K562 (cell line): ENCODE measurements around the gene NUDT1. TPM values are rescaled to one million over a fixed set of nuclear protein-coding genes. Genes with fewer than 3 reads are reported as not detected.

Experiments used
- ATAC-seq: fragments of 200-7000 bp; cut with Tn5 transposase; 3 replicates; pipeline ENCODE4 v1.9.1; 2020; ENCODE audit warnings: moderate library complexity
- BruUV-seq: library from RNA; stranded (reverse); fragments of 400-500 nt; replicated peaks from 2 replicates; lab custom pipeline; 2021; lab: Mats Ljungman, UMichigan
- CTCF ChIA-PET: fragments of 300-600 bp; formaldehyde crosslinking; extraction: SDS; loops from one replicate; lab custom pipeline; 2021; ENCODE audit warnings: low intra/inter-chr PET ratio; lab: Yijun Ruan, JAX
- POLR2A ChIA-PET: fragments of 300-600, 350-650 bp; sonication (Branson Sonifier 250); formaldehyde crosslinking; extraction: SDS; loops from one replicate; lab custom pipeline; 2021; ENCODE audit warnings: antibody characterized with exemption, inconsistent platforms; lab: Yijun Ruan, JAX
- DNase-seq, 4 experiments: peaks; one replicate each; pipeline versions ENCODE4 v3.0.0 to v3.0.0-alpha.2; 2011 to 2018; ENCODE audit warnings: low spot score in 3 of 4, mixed read lengths in 3 of 4; ENCODE audit errors: extremely low read depth in 1 of 4
- FAIRE-seq: peaks from 2 replicates; lab custom pipeline; 2011; peaks lifted over from hg19 to GRCh38; lab: Jason Lieb, UNC
- H2AFZ ChIP-seq: 2 replicates; pipeline ENCODE4 v1.6.0; 2011; ENCODE audit warnings: low read depth, low read length, control low read depth, inconsistent platforms
- H3K27ac ChIP-seq: fragments of 200-600 bp; 3 replicates; pipeline ENCODE4 v1.8.0; 2011; ENCODE audit warnings: low read depth, mild to moderate bottlenecking, control low read depth, inconsistent platforms, low read length, moderate library complexity, mixed read lengths; ENCODE audit errors: extremely low read depth
- H3K27me3 ChIP-seq, 2 experiments: fragments of 300-600 bp in 1 of 2; 2 replicates in 1 of 2; 3 replicates in 1 of 2; pipeline versions ENCODE4 v1.6.0 to v1.8.0; 2011; ENCODE audit warnings: inconsistent platforms in 2 of 2, low read length in 2 of 2, mild to moderate bottlenecking in 1 of 2, mixed read lengths in 1 of 2, moderate library complexity in 1 of 2; ENCODE audit not compliant: control insufficient read depth in 2 of 2, insufficient read depth in 2 of 2
- H3K36me3 ChIP-seq: fragments of 300-600 bp; 3 replicates; pipeline ENCODE4 v1.8.0; 2011; ENCODE audit warnings: mild to moderate bottlenecking, low read length, inconsistent platforms; ENCODE audit not compliant: control insufficient read depth, insufficient read depth
- H3K4me1 ChIP-seq, 2 experiments: fragments of 200-600 bp in 1 of 2; replicated peaks in 1 of 2; 2 replicates in 1 of 2; 3 replicates in 1 of 2; pipeline versions ENCODE4 v1.5.1 to v1.8.0; 2011; ENCODE audit warnings: inconsistent platforms in 2 of 2, low read length in 2 of 2, mild to moderate bottlenecking in 1 of 2, mixed read lengths in 1 of 2, moderate library complexity in 1 of 2; ENCODE audit not compliant: control insufficient read depth in 2 of 2, insufficient read depth in 2 of 2
- H3K4me2 ChIP-seq: 2 replicates; pipeline ENCODE4 v1.6.1; 2011; ENCODE audit warnings: low read length, control low read depth, inconsistent platforms, mixed read lengths; ENCODE audit not compliant: insufficient read depth
- H3K4me3 ChIP-seq: fragments of 200-600 bp; sonication (generic), shearing (Covaris generic); 2 replicates; pipeline ENCODE4 v1.5.1; 2016; ENCODE audit warnings: control low read depth, inconsistent platforms
- H3K79me2 ChIP-seq: fragments of 200-600 bp; 3 replicates; pipeline ENCODE4 v1.8.0; 2011; ENCODE audit warnings: low read length, inconsistent platforms; ENCODE audit not compliant: control insufficient read depth, insufficient read depth
- H3K9ac ChIP-seq, 2 experiments: 2 replicates each; pipeline versions ENCODE4 v1.6.0 to v1.6.1; 2011; ENCODE audit warnings: low read depth in 2 of 2, low read length in 2 of 2, control low read depth in 1 of 2, inconsistent platforms in 1 of 2, mild to moderate bottlenecking in 1 of 2, mixed read lengths in 1 of 2; ENCODE audit not compliant: insufficient read depth in 1 of 2
- H3K9me1 ChIP-seq: one replicate; pipeline ENCODE4 v1.6.0; 2011; ENCODE audit warnings: inconsistent platforms, mild to moderate bottlenecking, low read length, moderate library complexity; ENCODE audit not compliant: control insufficient read depth, insufficient read depth
- H3K9me3 ChIP-seq: replicated peaks from 2 replicates; pipeline ENCODE4 v1.5.1; 2011; ENCODE audit warnings: low read depth, low read length, inconsistent platforms; ENCODE audit not compliant: control insufficient read depth, insufficient read depth
- H4K20me1 ChIP-seq: replicated peaks from 2 replicates; pipeline ENCODE4 v1.6.1; 2011; ENCODE audit warnings: low read length, inconsistent platforms, mixed read lengths; ENCODE audit not compliant: control insufficient read depth, insufficient read depth
- CUX1 ChIP-seq: fragments of 200-800 bp; sonication (Bioruptor generic); IDR thresholded peaks from 2 replicates; pipeline ENCODE4 v1.6.1; 2016; ENCODE audit warnings: missing genetic modification characterization, missing compliant biosample characterization
- E2F4 ChIP-seq: sonication (generic); formaldehyde crosslinking; IDR thresholded peaks from 2 replicates; pipeline ENCODE4 v1.8.0; 2022; ENCODE audit warnings: mild to moderate bottlenecking, low read depth, missing genetic modification reagents
- ETS2 ChIP-seq: IDR thresholded peaks from 2 replicates; pipeline ENCODE4 v1.6.1; 2016; ENCODE audit warnings: borderline replicate concordance, missing genetic modification characterization, mild to moderate bottlenecking, moderate library complexity, missing compliant biosample characterization; ENCODE audit not compliant: poor library complexity, severe bottlenecking
- ZNF75A ChIP-seq: fragments of 450-650 bp; formaldehyde crosslinking; IDR thresholded peaks from 2 replicates; pipeline ENCODE4 v1.4.0; 2020; ENCODE audit warnings: mild to moderate bottlenecking
- ZNF79 ChIP-seq: fragments of 250-450 bp; sonication (Bioruptor Pico); IDR thresholded peaks from 2 replicates; pipeline ENCODE4 v1.4.0; 2020; ENCODE audit warnings: low read depth, mild to moderate bottlenecking, moderate library complexity
- WGBS: fragments of 100-300 bp; shearing (Covaris generic); methylation state at CpG from one replicate; pipeline ENCODE4 v1.1.6; 2016; ENCODE audit warnings: low coverage, mixed read lengths; ENCODE audit not compliant: insufficient coverage; ENCODE audit errors: missing lambda C conversion rate; 5-methylcytosine and 5-hydroxymethylcytosine counted together
- in situ Hi-C: fragments of 300-500 bp; cut with MboI; formaldehyde crosslinking; loops from 4 replicates; pipeline ENCODE4 v1.15.0; 2018; ENCODE audit warnings: inconsistent platforms, mixed read lengths
- intact Hi-C: fragments of 100-400 bp; cut with micrococcal nuclease; formaldehyde crosslinking; loops from 2 replicates; pipeline ENCODE4 v1.14.2; 2022
- polyA plus RNA-seq, 8 experiments: library from polyadenylated mRNA; depleted of rRNA in 4 of 8; stranded (reverse) in 5 of 8; unstranded in 3 of 8; fragments of >200 nt; fragmentation: Nextera tagmentation in 2 of 8; fragmentation: Illumina TruSeq in 1 of 8; extraction: Ambion mirVana in 2 of 8; extraction: Trizol in 1 of 8; gene quantifications; 2 replicates each; pipeline versions ENCODE4 v1.2.1 to v1.2.3, GENCODE V29; 2011 to 2014; ENCODE audit warnings: inconsistent platforms in 1 of 8, missing spikeins in 1 of 8
- total RNA-seq, 7 experiments: library from RNA; depleted of rRNA in 6 of 7; stranded (reverse); fragments of >200 nt in 6 of 7; fragmentation: Illumina TruSeq in 2 of 7; extraction: Trizol in 2 of 7; gene quantifications; 2 replicates each; pipeline versions ENCODE4 v1.2.1 to v1.2.3, GENCODE V29; 2011 to 2021; ENCODE audit warnings: low replicate concordance in 1 of 7
- TF ChIP-seq, protein P1 (sequence below): sonication (generic); formaldehyde crosslinking; IDR thresholded peaks from 2 replicates; pipeline ENCODE4 v1.8.0; 2022; ENCODE audit warnings: missing genetic modification reagents, mild to moderate bottlenecking, borderline replicate concordance

NUDT1 gene
- total and polyA plus RNA-seq, 9 of the 15 experiments (the other 6 are each of a cell fraction or from before 2014, with no cell fraction given): 5.3 to 73.3 (median 29.6) TPM

GRCh38 chr7:2289111-2289586 lies 47.1 kb downstream of the NUDT1 start:
- CTCF ChIA-PET: no interaction called here
- intact Hi-C loops: no loop called here
- no peak for TF ChIP-seq ZNF79
- no peak for TF ChIP-seq E2F4 (CRISPR knock-in tag)
- TF ChIP-seq ZNF75A (CRISPR knock-in tag): no peak
- no peak for TF ChIP-seq CUX1 (CRISPR knock-in tag)
- TF ChIP-seq, protein P1, sequence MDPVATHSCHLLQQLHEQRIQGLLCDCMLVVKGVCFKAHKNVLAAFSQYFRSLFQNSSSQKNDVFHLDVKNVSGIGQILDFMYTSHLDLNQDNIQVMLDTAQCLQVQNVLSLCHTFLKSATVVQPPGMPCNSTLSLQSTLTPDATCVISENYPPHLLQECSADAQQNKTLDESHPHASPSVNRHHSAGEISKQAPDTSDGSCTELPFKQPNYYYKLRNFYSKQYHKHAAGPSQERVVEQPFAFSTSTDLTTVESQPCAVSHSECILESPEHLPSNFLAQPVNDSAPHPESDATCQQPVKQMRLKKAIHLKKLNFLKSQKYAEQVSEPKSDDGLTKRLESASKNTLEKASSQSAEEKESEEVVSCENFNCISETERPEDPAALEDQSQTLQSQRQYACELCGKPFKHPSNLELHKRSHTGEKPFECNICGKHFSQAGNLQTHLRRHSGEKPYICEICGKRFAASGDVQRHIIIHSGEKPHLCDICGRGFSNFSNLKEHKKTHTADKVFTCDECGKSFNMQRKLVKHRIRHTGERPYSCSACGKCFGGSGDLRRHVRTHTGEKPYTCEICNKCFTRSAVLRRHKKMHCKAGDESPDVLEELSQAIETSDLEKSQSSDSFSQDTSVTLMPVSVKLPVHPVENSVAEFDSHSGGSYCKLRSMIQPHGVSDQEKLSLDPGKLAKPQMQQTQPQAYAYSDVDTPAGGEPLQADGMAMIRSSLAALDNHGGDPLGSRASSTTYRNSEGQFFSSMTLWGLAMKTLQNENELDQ (CRISPR knock-in tag): no peak
- no peak for TF ChIP-seq ETS2
- TF ChIP-seq, all 486 proteins: peak for 0
- H3K4me3 ChIP-seq: no peak overlapping the region
- no peaks in the 10 kb centered on the region for H3K9me3 ChIP-seq
- no peaks in the 10 kb centered on the region for H3K9me1 ChIP-seq
- no peaks in the 10 kb centered on the region for H4K20me1 ChIP-seq
- 90% methylated on average over 19 of the region's 20 CpGs for WGBS
- in situ Hi-C loops: no loop called here
- no peaks in the 10 kb centered on the region for H3K27me3 ChIP-seq
- peaks cover 10% of the 10 kb centered on the region; the same call in 2 of the 3 replicates for H3K36me3 ChIP-seq
- H2AFZ ChIP-seq: no peak overlapping the region
- no peak overlapping the region for H3K9ac ChIP-seq
- H3K79me2 ChIP-seq: peaks cover 7% of the 10 kb centered on the region
- peaks cover 3% of the 10 kb centered on the region in 2 experiments; a peak in 4 of 5 replicates for H3K4me1 ChIP-seq
- no peak overlapping the region for H3K27ac ChIP-seq
- no TSS peak for BruUV-seq
- no peak for FAIRE-seq
- no peak for ATAC-seq
- H3K4me2 ChIP-seq: no peak overlapping the region
- POLR2A ChIA-PET: no interaction called here
- DNase-seq: no peak
